GM21529 (cell line): ENCODE results near the gene CDHR5.

Experiments
- ATAC-seq: cut with Tn5 transposase; IDR thresholded peaks from one replicate; pipeline ENCODE4 v1.9.1; 2021; ENCODE audit not compliant: unreplicated experiment

CDHR5 gene

DNA sequence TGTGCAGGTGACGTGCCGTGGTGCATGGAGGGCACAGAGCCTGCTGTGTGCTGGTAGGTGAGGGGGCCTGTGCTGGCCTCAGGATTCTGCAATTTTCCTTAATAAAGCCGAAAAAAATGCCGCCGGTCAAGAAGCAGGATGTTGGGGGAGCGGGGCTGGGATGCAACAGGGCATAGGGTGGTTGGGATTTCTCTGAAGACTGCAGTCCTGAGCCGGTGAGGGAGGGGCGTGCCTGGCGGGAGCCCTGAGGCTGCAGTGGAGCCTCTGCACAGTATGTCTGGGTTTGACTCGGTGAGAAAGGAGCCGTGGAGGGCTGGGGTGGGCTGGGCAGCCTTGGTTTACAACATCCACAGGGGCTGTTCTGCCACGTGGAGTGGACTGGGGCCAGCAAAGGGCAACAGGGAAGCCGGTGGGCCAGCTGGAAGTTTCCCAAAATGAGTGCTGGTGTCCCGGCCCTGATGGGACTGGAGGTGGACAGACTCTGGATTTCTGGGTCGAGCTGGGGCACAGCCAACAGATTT lies 1.3 kb downstream of the CDHR5 start:
- ATAC-seq: no peak

DNA sequence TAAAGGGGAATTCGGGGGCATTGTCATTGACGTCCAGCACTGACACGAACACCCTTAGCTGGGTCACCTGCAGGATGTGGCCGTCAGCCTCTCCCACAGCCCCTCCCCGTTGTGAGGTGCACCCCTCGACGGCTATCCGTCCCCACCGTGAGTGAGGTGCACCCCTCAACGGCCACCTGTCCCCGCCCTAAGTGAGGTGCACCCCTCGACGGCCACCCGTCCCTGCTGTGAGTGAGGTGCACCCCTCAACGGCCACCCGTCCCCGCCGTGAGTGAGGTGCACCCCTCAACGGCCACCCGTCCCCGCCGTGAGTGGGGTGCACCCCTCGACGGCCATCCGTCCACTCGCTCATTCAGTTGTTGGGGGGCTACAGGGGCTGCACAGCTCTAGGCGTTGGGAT lies 2.9 kb downstream of the CDHR5 start:
- ATAC-seq: no peak

DNA sequence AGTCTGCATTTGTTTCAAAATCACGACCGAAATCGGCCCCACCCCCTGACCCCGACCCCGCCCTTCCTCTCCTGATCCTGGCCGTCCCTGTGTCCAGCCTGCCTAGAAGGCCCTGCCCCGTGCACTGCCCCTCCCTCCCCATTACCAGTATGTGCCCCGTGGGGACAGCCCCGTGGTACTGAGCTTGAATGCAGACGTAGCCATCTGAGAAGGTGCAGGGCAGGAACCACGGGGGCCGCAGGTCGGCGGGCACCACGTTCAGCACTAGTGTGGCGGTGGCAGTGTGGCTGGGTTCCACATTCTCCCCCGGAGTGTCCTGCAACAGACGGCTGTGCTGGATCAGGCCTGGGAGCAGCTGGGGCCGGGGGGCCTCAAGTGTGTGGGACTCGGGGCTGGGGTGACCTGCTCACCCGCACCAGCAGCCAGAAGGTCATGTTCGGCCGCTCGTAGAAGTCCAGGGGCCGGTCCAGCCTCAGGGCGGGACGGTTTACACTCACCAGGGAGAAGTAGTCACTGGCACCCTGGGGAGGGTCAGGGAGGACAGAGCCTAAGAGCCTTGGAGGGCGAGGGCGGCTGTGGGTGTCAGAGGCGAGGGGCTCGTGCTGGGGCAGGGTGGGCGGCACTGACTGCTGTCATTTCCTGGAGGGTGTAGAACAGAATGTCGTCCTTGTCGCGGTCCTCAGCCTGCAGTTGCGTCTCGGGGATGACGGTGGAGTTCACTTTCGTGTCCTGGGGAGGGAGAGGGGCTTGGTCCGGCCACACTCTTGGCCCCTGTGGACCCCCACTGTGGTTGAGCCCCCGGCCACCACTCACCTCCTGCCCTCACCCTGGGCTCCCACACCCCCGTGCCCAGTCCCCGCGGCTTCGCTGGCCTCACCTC lies 3.6 kb downstream of the CDHR5 start:
- no peak for ATAC-seq

DNA sequence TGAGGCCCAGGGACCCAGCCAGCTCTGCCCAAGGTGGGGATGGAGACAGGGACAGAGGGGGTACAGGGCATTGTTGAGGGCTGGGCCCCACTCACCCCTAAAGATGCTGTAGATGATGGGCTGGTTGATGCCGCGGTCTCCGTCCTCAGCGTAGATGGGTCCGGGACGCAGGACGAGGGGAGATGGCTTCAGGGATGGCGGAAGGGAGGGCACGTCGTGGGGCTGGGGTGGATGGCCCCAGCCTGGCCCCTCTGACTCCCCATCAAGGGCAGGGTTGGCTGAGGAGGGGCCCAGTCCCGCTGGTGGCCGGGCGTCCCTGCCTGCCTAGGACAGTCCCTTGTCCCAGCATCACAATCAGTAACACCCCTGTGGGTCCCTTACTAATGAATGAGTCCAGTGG lies 4.6 kb downstream of the CDHR5 start:
- no peak for ATAC-seq

DNA sequence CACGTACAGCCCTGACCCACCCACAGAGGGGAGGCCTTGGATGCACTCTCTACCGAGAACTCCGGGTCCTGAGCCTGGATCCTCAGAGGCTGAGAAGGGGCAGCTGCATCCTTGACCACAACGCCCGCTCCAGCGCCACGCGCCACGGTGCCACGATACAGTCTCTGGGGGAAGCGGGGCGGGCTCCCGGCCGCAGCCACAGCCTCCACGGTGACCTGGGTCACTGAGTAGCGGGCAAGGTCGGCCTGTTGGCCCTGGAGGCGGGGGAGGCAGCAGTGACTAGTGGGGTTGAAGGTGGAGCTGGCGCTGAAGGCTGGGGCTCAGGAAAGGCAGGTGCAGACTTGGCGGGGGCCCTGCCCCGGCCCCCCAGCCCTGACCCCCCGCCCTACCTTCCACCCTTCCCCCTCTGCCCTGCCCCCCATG lies 5.1 kb downstream of the CDHR5 start:
- no peak for ATAC-seq

DNA sequence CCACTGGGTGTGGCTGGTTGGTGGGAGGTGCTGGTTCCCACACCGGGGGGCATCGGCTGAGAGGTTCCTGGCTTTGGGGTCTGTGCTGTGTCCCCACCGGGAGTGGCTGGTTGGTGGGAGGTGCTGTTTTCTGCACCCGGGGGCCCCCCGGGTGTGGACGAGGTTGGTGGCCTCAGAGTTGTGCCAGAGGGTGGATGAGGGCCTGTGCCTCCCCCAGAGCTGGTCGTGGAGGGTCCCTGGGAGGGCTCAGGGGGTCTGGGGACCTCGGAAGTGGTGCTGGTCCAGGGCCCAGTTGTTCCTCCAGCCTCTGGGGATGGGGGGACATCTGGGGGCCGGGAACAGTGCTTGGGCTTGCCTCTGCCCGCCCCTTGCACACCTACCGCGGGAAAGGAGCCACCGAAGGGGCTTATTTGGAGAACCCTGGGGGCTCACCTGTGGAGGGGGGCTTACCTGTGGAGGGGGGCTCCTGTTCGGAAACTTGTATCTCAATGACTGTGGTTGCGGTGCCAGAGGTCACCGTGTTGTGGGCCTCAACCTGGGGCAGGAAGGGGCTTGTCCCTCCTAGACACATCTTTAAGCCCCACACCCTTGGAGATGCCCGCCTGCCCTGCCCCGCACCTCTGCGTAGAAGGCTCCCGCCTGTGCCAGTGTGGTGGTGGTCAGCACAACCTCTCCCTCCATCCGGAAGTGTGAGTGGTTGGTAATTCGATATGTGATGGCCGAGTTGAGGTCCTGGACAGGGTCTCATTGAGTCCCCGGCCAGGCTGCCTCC lies 5.7 kb downstream of the CDHR5 start:
- ATAC-seq: no peak

DNA sequence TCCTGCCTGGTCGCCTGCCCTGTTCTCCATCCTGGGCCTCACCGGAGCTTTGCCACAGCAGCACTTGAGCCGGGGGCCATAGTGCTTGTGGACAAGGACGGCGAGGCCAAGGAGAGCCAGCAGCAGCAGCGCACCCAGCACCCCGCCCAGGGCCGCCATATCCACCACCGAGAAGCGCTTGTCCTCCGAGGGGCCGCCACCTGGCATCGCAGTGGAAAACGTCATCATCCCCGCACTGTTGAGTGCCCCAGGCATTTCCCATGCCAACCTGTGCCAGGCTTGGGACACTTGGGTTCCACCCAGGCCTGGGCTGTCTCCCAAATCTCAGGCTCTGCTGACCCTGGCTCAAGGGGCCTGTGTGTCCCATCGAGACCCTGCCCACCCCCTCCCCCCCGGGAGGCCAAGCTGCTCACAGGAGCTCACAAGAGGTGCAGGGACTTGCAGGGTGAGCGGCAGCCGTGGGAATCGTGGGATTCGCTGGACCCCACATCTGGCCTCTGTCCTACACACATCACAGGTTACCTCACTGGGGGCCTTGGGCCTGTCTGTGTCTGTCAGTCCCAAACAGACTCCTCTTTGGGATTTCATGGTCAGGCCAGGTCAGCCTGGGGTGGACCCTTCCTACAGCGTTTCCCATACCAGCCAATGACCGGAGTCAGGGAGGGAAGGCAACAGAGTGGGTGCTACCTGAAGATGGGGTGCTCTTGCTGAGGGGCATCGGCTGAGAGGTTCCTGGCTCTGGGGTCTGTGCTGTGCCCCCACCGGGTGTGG lies 6.7 kb downstream of the CDHR5 start:
- ATAC-seq: no peak

DNA sequence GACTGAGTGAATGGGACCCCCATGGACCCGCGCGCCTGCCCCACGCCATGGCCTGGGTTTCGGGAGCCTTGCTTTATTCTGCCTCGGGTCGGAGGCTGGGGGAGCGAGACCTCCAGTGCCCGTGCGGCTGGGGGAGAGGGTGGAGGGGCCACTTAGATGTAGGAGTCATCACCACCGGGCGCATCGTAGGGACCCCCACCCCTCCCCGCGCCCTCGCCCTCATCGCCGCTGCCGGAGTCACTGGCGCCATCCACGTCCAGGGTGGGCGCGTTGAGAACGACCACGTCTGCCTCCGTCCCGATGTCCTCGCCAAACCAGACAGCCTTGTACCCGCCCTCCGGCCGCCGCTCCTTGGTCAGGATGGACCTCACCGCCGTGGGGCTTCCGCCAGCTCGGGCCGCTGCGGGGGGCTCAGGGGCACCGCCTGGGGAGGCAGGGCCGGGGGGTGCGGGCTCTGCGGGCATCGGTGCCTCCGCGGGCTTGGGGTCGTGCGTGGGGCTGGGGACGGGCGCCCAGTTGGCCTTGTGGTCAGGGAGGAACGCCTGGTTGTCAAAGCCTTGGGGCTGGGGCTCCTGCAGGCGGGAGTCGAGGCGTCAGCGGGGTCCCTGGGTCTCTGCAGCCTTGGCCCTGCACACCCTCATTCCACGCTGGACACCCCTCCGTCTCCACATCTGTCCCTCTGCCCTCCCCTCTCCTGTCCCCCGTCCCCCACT lies 7.4 kb downstream of the CDHR5 start:
- ATAC-seq: no peak

DNA sequence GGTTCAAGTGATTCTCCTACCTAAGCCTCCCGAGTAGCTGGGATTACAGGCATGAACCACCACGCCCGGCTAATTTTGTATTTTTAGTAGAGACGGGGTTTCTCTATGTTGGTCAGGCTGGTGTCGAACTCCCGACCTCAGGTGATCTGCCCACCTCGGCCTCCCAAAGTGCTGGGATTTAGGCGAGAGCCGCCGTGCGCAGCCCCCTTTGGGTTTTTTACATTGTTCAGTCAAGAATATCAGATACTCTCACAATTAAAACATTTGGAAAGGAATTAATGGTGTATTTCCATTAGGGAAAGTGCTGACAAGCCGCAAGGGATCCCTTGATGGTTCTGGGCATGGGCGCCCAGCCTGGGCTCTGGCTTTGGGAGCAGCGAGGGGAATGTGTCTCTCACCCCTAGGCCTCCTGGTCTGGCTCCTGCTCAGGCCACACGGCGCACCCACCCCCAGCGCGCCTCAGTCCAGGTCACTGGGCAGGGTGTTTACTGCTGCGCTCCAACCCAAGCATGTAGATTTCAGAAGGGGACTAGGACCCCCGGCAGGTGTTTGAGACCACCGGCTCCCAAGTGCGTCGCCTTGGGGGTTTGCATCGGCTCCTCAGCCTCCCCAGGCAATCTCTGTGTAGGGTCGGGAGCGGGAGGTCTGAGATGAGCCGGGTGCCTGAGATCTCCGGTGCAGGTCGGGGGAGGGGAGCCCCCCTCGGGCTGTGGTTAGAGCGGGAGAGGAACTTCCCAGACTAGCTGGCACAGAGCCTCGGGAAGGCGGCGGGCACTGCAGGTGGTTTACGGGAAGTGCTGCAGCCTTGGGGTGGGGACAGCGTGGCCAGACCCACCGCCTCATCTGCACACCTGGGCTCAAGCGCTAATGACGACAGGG lies 8.2 kb downstream of the CDHR5 start:
- no peak for ATAC-seq

DNA sequence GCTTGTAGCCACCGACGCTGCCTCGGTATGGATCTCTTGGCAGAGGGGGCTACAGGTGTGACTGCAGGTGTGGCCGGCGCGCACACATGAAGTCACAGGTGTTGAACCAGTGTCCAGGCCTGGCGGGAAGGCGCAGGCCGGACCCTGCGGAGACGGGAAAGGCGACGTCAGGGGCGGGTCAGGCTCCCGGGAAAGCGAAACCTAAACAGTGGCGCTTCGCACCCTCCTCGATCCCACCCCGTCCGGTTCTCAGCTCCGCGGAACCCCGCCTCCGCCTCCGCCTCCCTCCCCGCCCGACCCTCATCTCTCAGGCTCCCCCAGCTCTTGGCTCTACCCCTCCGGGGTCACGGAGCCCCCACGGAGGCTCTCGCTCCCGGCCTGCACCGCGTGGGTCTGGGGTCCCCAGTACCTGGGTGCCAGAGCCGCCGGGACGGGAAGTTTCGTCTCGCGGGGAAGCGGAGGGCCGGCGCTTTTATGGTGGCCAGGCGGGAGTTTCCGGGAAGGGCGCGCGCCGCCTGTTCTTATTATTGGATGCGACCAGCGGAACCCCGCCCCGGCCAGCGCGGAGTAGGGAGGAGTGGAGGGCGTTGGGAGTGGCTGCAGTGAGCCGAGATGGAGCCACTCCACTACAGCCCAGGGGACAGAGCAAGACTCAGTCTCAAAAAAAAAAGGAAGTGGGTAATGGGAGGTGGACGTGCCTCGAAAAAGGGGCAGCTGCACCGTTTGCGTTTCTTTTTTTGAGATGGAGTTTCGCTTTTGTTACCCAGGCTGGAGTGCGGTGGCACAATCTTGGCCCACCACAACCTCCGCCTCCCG lies 9.0 kb downstream of the CDHR5 start, which contains the start of gene IRF7:
IRF7 (minus strand) TSS at position 447 of the 816 bp plus-strand sequence. CDS start 586 bp downstream, outside the sequence.
- ATAC-seq: peak; percentile 87

DNA sequence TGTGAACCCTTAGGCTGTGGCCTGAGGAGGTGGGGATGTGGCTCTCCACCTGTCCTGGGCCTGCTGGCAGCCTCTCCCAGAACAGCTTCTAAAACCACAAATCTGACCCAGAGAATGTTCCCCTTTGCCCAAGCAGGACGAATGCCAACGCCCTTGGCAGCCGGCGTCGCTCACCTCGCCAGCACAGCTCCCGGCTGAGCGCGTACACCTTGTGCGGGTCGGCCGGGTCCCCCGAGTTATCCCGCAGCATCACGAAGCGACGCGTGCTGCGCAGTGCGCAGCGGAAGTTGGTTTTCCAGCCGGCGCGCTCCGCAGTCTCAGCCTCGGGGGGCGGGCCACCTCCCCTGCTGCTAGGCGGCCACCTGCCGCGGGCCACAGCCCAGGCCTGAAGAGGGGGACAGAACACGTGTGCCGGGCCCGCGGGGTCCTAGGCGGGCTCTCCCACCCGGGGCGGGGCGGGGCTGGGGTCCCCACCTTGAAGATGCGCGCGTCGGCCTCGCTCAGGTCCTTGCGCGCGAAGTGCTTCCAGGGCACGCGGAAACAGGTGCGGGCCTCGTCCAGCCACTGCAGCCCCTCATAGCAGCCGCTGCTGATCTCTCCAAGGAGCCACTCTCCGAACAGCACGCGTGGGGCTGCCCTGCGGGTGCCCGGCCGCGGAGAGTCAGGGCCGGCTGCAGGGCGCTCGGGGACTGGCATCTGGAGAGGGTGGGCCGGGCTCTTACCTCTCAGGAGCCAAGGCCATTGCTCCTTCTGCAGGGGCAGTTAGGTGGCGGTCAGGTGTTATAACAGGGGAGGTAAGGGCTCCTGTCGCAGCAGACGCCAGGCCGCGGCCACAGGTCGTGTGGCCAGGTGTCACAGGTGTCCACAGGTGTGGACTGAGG lies 9.9 kb downstream of the CDHR5 start:
- ATAC-seq: peak; percentile 2

DNA sequence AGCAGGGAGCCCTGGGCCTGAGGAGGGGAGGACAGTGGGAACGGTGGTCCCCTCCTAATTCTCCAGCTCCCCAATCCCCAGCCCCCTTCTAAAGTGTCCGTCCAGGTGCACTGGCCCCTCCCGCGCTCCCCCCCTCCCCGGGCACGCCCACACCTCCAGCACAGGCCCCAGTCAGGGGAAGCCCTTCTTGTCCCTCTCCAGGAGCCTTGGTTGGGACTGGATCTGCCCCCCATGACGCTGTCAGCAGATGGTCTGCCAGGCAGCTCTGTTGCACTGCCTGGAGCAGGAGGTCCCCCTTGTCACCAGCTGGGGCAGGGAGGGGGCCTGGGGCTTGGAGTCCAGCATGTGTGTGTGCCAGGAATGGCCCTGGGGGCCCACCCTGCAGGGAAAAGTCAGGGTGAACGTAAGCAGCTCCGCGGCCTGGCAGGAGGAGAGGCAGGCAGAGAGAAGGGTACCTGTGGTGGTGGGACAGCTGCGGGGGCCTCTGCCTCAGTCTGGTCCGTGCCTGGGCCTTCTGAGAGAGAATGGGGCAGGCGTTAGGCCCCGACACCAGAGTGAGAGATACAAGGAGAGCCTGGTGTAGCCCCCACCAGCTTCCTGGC lies 10.6 kb downstream of the CDHR5 start:
- no peak for ATAC-seq

DNA sequence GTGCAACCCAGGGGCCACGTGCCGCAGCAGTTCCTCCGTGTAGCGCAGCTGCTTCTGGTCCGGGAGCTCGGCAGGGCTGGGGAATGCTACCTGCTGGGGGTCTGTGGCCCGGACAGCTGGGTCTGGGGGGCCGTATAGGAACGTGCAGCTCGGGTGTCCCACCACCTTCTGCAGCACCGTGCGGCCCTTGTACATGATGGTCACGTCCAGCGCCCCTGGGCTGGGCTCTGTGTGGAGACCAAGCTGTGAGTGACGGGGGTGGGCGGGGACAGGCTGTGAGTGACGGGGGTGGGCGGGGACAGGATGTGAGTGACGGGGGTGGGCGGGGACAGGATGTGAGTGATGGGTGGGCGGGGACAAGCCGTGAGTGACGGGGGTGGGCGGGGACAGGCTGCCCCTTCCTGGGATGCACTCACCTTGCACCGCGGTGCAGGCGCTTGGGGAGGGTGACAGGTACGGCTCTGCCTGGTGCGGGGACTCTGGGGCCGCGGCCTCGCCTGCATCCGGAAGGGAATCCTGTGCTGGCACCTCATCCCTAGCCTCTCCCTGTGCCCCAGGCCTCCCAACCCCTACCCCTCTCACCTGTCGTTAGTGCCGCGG lies 11.3 kb downstream of the CDHR5 start:
- ATAC-seq: no peak

DNA sequence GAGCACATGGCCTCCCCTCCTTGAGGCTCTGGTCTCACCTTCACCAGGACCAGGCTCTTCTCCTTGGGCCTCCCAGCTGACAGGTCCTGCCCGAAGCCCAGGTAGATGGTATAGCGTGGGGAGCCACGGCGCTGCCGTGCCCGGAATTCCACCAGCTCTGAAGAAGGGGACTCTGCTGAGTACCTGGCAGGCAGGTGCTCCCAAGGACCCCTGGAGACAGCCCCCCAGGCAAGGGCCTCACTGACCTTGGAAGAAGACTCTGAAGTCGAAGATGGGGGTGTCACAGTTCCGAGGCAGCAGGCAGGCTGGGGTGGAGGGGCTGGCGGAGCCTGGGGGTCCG lies 11.8 kb downstream of the CDHR5 start:
- ATAC-seq: no peak

DNA sequence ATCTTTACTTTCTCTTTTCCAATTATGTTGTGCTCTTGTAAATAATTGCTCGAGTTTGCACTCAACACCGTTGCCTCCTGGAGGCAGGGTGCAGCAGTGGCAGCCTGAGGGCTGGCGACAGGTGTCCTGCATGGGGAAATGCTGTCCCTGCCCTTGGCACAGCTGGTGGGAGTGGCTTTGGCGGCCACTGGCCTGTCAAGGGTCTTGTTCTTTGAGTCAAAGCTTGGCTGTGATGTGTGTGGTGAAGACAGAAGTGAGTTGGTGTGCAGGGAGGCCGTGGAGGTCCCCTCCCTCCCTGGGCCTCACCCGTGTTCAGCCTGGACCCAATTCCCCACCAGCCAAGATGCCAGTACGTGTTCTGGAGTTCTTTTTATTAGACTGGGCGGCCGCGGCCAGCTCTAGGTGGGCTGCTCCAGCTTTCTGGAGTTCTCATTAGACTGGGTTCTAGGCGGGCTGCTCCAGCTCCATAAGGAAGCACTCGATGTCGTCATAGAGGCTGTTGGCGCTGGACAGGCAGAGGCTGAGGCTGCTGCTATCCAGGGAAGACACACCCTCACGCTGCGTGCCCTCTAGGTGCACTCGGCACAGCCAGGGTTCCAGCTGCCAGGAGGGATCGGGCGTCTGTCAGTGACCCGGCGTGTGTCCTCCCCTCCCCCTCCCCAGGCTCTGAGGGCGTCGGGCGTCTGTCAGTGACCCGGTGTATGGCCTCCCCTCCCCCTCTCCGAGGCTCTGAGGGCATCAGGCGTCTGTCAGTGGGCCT lies 12.4 kb downstream of the CDHR5 start:
- ATAC-seq: no peak
